Measurements from ENCODE around the gene RNF44. TPM values are rescaled to one million over a fixed set of nuclear protein-coding genes. Genes with fewer than 3 reads are reported as not detected.

The RNF44 gene
- total RNA-seq, 1 donor from 2014 or later: 11.7 TPM

DNA sequence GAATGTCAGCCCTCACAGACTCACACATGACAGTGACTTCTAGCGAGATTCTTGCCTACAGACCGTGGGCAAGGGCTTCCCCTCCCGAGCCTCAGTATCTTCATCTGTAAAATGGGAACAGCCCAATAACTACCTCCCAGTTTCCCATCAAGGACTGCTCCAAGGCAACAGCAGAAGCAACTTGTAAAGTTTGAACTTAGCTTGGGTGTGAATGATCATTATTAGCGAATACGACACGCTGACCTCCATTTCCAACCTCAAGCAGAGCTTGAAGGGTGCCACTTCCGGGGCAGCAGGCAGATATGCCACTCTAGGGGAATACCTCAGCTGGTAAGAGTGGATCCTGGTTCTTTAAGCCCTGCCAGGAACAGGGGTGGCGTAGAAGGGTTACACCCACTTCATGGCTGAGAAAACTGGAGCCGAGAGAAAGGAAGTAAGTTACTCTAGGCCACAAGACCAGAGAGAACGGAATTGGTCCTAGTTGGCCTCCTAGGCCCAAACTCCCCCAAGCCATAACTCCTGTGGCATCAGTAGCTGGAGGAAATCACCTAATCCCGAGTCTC is 2.0 kb downstream of the RNF44 start:
- DNase-seq (ENCODE audit: low spot score): no peak
- Histone ChIP-seq H3K36me3 (no peaks in the 10 kb centered on the region), H3K4me1 (peaks cover 15% of the 10 kb centered on the region), H2AFZ (replicated peaks) (no peak overlapping the region), H3K9ac (peak overlapping the region; percentile 97), H3K27ac (no peak overlapping the region), H3K4me2 (peak overlapping the region; percentile 91), H3F3A (ENCODE audit: low read depth) (peaks cover 15% of the 10 kb centered on the region), H3K79me2 (ENCODE audit: low read depth) (peaks cover 62% of the 10 kb centered on the region), H4K20me1 (ENCODE audit: low read depth) (peaks cover 57% of the 10 kb centered on the region), H3K9me3 (ENCODE audit: low read depth) (no peaks in the 10 kb centered on the region), H3K4me3 (peak overlapping the region; percentile 72), H3K27me3 (no peaks in the 10 kb centered on the region)
- Mint-ChIP-seq H3K36me3 (peaks cover 5% of the 10 kb centered on the region), H3K27ac (peak overlapping the region; percentile 97), H3K27me3 (ENCODE audit: insufficient read depth, low read depth) (peaks cover 5% of the 10 kb centered on the region), H3K9me3 (no peaks in the 10 kb centered on the region), H3K4me1 (peaks cover 34% of the 10 kb centered on the region), H3K4me3 (peak overlapping the region; percentile 99)
- TF ChIP-seq, protein P1, sequence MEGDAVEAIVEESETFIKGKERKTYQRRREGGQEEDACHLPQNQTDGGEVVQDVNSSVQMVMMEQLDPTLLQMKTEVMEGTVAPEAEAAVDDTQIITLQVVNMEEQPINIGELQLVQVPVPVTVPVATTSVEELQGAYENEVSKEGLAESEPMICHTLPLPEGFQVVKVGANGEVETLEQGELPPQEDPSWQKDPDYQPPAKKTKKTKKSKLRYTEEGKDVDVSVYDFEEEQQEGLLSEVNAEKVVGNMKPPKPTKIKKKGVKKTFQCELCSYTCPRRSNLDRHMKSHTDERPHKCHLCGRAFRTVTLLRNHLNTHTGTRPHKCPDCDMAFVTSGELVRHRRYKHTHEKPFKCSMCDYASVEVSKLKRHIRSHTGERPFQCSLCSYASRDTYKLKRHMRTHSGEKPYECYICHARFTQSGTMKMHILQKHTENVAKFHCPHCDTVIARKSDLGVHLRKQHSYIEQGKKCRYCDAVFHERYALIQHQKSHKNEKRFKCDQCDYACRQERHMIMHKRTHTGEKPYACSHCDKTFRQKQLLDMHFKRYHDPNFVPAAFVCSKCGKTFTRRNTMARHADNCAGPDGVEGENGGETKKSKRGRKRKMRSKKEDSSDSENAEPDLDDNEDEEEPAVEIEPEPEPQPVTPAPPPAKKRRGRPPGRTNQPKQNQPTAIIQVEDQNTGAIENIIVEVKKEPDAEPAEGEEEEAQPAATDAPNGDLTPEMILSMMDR (IDR thresholded peaks at IDR 0.05): no peak
- no peak for TF ChIP-seq EZH2 (IDR thresholded peaks at IDR 0.05)
- no peak for TF ChIP-seq EZH2phosphoT487 (IDR thresholded peaks at IDR 0.05)

DNA sequence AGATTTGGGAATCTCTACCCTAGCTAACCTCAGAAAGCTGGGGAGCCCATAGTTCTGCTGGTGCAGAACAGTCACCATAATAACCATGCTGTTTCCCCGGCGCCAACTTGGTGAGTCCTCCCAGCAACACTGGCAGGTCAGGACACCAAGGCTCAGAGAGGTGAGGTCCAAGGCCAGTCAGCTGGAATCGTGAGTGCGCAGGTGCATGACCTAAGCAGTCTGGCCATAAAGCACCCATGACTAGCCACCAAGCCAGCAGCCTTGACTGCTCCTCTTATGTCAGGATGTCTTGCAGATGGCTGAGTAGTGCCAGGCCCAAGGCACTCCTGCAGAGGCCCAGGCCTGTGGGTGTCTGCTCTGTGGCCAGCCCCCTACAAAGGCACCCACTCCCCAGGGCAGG is 2.6 kb downstream of the RNF44 start:
- Histone ChIP-seq H3K27ac (no peak overlapping the region), H3K36me3 (no peaks in the 10 kb centered on the region), H3F3A (ENCODE audit: low read depth) (peaks cover 15% of the 10 kb centered on the region), H3K4me1 (peaks cover 15% of the 10 kb centered on the region), H3K27me3 (no peaks in the 10 kb centered on the region), H3K4me3 (no peak overlapping the region), H2AFZ (replicated peaks) (no peak overlapping the region), H4K20me1 (ENCODE audit: low read depth) (peaks cover 57% of the 10 kb centered on the region), H3K79me2 (ENCODE audit: low read depth) (peaks cover 62% of the 10 kb centered on the region), H3K9me3 (ENCODE audit: low read depth) (no peaks in the 10 kb centered on the region), H3K4me2 (peak overlapping the region; percentile 91), H3K9ac (no peak overlapping the region)
- Mint-ChIP-seq H3K27ac (no peak overlapping the region), H3K36me3 (peaks cover 5% of the 10 kb centered on the region), H3K9me3 (no peaks in the 10 kb centered on the region), H3K4me3 (peak overlapping the region; percentile 99), H3K27me3 (ENCODE audit: insufficient read depth, low read depth) (peaks cover 4% of the 10 kb centered on the region), H3K4me1 (peaks cover 34% of the 10 kb centered on the region)
- TF ChIP-seq EZH2phosphoT487 (IDR thresholded peaks at IDR 0.05): no peak
- TF ChIP-seq, protein P1 (IDR thresholded peaks at IDR 0.05): no peak
- TF ChIP-seq EZH2 (IDR thresholded peaks at IDR 0.05): no peak
- DNase-seq (ENCODE audit: low spot score): no peak

DNA sequence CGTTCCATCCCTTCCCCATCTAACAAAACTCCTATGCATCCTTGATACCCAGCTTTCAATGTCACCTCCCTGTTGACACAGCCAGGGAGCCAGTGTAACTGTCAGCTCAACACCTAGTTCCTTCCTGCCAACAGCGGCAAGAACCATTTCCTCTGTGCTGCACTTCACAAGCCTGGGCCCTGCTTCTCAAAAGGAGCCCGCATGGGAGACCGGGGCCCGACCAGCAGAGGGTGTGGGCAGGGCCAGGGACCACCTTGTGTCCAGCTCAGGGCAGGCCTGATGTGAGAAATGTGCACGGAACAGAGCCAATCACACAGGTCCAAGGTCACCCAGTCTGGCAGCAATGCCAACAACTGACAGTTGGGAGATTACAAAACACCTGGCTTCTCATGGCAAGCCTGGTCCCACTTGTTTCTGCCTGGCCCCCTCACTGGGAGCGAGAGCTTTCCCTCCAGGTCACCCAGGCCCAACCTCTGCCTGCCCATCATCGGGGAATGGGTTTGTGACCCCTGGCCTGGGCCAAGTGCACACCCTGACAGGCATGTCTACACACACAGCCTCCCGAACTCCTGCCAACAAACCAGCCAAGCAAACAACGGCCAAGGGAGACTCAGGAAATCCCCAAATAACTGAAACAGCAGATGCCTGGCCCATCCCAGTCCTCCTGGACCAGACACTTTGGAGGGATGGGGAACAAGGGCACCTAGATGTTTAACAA is 3.1 kb downstream of the RNF44 start:
- Mint-ChIP-seq H3K27me3 (ENCODE audit: insufficient read depth, low read depth) (peaks cover under 1% of the 10 kb centered on the region), H3K4me1 (peaks cover 34% of the 10 kb centered on the region), H3K9me3 (no peaks in the 10 kb centered on the region), H3K4me3 (peak overlapping the region; percentile 99), H3K36me3 (peaks cover 6% of the 10 kb centered on the region), H3K27ac (no peak overlapping the region)
- Histone ChIP-seq H3K27me3 (no peaks in the 10 kb centered on the region), H3F3A (ENCODE audit: low read depth) (peaks cover 14% of the 10 kb centered on the region), H3K4me2 (peak overlapping the region; percentile 91), H3K36me3 (no peaks in the 10 kb centered on the region), H3K9me3 (ENCODE audit: low read depth) (no peaks in the 10 kb centered on the region), H4K20me1 (ENCODE audit: low read depth) (peaks cover 57% of the 10 kb centered on the region), H3K4me3 (no peak overlapping the region), H3K27ac (no peak overlapping the region), H3K4me1 (peaks cover 15% of the 10 kb centered on the region), H3K79me2 (ENCODE audit: low read depth) (peaks cover 62% of the 10 kb centered on the region), H3K9ac (no peak overlapping the region), H2AFZ (replicated peaks) (no peak overlapping the region)
- TF ChIP-seq, protein P1 (IDR thresholded peaks at IDR 0.05): no peak
- no peak for TF ChIP-seq EZH2phosphoT487 (IDR thresholded peaks at IDR 0.05)
- TF ChIP-seq EZH2 (IDR thresholded peaks at IDR 0.05): no peak
- DNase-seq (ENCODE audit: low spot score): no peak

All from neural progenitor cell (in vitro differentiated cells).